NCI-H345 (cell line): ENCODE results near the gene CUTA.
A peak's percentile ranks its signal among the peaks of the same experiment; 100 is the strongest.

ENCODE experiments used
- DNase-seq: peaks from one replicate; lab custom pipeline; 2025; lab: John Stamatoyannopoulos, UW

CUTA gene

DNA sequence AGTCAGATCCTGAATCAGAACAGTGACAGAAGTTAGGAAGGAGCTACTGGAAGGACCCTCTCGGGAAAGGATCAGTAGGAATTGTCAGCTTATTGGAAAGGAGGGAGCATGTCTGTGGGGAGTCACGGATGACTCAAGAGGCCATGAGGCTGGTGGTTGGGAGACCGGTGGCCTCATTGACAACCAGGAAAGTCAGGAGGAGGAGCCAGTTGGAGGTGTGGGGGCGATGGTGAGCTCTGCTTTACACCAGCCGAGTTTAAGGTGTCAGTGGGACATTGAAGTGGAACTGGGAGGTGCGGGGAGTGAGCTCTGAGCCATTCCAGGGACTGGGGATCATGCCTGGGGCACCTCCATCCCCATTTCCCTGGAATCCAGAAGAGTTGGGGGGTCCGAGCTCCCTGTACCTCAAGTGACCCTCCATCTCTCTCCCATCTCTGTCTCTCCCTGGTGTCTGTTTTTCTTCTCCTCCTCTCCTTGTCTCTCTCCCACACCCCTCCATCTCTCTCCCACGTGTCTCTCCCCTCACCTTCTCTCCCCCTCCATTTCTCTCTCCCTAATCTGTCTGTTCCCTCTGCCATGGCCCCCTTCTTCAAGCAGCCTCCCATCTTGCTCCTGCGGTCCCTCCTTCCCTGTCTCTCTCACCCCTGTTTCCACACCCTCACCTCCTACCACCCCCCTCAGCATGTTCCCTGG, 22.2 kb upstream of the CUTA start:
- no peak for DNase-seq

DNA sequence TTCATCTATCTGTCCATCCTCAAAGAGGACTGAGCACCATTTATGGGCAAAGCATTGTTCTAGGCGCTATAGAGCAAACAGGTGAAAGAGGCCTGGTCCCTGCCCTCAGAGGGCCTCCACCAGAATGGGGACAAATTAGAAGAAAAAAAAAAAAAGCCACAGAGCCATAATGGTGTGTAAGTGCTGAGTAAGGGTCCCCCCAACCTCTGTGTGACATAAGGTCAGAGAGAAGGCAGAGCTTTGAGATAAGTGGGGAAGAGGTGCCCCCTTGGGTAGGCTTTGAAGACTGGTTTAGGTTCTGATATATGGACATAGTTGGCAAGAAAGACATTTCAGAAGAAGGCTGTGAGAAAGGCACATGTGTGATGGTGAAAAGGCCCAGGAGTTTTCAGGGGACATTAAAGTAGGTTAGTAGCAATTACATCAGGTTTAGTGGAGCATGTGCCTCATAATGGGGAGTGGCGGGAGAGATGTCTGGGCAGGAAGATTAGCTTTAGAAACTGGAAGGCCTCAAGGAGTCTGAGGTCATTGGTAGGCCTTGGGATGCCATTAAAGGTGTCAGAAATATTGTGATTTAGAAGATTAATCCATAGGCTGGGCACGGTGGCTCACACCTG, 21.2 kb upstream of the CUTA start:
- no peak for DNase-seq

GRCh38 chr6:33437666-33438065, 19.8 kb upstream of the CUTA start:
- no peak for DNase-seq

- no peak for DNase-seq
These were observed 17.1 kb upstream of the CUTA start for GRCh38 chr6:33434961-33435360.

- no peak for DNase-seq
These were observed 15.8 kb upstream of the CUTA start for GRCh38 chr6:33433544-33434191.

DNA sequence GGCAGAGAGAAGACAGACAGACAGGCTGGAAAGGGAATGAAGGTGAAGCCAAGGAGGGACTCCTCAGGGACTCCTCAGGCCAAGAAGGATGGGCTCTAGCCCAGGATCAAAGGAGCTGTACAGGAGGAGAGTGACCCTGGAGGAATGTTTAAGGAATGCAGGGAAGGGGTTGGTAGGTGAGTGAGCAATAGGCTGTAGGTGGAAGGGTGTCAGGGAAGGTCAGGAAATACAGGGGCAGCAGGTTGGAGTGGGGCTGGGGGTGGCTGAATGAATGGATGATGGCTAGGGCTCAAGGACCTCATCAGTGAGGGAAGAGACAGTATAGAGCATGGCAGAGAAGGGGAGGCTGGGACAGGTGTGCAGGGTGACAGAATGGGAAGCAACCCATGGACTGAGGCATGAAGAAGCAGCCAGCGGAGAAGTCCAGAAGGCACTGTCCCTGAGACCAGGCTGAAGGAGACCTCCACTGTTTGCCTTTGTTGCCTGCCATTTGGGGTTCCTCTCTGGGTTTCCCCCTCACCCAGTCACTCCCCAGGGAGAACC, 15.2 kb upstream of the CUTA start:
- no peak for DNase-seq

- no peak for DNase-seq
These were observed 14.6 kb upstream of the CUTA start for GRCh38 chr6:33432546-33432945.

DNA sequence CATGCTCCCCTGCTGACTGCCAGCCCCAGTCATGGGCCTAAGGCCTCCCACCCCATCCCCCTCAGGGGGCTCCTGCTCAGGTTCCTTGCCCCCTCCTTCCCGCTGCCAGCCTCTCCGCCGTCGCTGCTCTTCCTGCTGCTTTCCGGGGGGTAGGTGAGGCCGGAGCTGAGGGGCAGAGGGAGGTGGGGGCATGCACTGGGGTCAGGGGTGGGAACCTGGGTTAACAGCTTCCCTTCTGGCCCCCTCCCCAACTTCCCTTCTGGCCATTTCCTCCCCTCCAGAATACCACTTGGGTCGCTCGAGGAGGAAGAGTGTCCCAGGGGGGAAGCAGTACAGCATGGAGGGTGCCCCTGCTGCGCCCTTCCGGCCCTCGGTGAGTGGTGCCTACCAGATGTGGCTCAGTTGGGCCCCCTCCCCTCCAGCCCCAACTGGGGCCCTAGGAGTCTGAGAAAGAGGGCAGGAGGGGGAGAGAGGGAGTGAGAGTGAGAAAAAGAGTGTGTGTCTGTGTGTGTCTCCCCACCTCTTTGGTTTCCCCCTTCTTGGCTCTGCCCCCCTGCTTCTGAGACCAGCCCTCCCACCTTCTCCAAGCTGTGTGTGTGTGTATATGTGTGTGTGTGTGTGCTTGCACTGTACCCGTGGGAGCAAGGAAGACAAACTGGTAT, 14.1 kb upstream of the CUTA start:
- no peak for DNase-seq

DNA sequence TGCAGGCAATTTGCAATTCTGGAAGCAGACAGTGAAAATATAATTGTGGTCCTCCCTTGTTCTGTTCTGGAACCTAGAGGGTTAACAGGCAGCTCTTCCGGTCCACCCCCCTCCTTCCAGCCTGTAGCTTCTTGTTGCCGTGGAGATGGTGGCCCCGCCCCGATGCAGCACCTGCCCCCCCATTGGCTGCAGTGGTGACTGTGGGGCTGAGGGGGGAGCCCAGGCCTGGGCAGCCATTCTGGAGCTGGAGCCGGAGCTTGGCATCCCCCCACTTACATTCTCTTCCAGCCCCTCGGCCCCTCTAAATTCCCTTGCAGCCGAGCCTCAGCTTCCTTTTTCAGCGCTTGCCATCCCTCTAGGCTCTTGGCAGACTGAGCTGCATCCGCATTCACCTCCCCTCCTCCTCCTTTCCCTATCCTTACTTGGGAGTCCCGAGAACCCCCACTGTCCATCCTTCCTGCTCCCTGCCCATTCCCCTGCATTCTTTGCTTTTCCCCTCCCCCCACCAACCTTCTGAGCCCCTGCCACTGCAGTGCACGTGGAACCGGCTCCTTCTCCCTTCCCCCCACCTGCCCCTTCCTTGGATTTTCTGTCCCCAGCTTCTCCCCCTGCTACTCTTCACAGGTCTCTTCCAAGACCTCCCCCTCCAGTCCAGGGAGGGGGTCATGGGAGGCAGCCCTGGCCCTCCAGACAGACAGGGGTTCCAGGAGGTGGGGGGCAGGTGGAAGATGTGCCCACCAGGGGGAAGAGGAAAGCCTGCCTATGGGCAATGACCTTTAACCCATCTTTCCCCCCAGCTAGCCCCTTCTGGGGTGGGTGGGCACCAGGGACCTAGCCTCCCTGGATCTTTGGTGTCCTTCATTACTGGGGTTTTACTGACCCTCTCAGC, 13.3 kb upstream of the CUTA start:
- peak; percentile 63 for DNase-seq

GRCh38 chr6:33430334-33430733, 12.4 kb upstream of the CUTA start:
- no peak for DNase-seq

DNA sequence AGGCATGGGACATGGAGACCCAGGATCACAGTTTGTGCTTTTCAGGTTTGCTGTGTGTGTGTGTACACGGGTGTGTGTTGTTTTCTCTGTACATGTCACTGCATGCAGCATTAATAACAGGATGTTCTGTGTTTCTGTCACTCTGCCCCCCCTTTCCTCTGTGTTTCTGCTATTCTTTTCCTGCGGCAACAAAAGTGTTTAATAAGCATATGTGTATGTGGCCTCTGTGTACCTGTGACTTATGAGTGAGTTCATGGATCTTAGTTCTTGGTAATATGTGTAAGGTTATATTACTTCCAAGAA, 11.8 kb upstream of the CUTA start:
- DNase-seq = no peak

DNA sequence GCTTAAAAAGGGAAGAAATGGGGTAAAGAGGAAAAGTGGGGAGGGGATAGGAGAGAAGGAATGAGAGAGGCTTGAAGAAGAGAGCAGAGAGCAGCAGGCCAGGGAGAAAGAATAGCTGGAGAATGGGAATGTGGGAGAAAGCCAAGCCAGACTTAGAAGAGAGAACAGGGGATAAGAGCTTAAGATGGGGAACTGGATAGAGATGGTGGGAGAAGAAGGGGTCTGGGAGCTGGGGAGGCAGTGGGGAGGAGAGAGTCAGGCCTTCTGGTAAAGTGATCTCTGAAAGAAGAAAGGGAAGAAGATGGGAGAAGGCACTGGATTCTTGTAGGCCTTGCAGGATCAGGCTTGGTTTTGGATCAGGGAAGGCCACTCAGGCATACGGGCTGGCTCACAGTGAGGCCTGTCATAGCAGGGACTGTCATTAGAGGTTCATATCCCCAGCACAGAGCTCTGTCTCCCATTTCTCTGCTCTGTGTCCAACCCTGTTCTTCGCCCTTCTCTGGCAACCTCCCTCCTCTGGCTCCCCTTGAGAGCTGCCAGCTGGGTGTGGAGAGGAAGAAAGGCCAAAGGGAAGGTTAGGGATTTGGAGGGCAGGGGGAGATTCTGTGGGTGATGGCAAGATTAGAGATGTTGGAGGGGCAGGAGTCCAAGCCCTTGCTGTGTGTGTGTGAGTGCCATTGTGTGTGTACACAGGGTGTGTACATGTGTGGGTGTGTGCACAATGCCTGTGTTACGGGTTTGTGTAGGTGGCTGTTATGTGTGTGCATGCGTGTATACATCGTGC, 11.3 kb upstream of the CUTA start:
- no peak for DNase-seq

DNA sequence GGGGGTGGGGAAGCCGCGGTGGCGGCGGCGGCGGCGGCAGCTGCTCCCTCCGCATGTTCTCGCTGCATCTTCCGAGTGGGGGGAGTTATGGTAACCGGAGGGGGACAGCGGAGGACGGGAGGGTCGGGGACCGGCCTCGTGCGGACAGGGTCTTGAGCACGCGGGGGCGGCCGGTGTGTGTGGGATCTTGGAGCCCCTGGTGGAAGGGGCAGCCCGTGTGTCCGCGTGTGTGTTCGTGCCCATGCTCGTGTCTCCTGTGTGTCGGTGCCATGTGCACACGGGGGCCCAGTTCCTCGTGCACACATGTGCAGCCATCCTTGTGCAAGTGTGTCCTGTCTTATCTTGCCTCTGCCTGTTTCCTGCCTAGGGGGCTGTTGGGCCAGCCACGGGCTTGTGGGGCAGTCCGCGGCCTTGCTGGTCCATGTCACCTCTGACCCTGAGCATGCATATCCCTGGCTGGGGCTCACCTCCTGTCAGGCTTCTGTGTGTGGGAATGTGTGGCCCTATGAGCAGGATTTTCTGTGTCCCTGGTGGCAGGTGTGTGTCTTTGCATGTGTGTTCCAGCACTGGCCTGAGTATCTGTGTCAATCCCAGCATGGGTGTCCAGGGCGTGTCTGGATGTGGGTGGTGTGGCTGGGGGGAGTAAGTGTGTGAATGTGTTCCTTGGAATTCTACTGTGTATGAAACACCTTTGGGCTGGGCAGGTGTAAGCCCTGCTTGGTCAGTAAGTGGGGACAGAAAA, 10.5 kb upstream of the CUTA start:
- no peak for DNase-seq

GRCh38 chr6:33427585-33428223, 9.8 kb upstream of the CUTA start:
- peak; percentile 55 for DNase-seq

DNA sequence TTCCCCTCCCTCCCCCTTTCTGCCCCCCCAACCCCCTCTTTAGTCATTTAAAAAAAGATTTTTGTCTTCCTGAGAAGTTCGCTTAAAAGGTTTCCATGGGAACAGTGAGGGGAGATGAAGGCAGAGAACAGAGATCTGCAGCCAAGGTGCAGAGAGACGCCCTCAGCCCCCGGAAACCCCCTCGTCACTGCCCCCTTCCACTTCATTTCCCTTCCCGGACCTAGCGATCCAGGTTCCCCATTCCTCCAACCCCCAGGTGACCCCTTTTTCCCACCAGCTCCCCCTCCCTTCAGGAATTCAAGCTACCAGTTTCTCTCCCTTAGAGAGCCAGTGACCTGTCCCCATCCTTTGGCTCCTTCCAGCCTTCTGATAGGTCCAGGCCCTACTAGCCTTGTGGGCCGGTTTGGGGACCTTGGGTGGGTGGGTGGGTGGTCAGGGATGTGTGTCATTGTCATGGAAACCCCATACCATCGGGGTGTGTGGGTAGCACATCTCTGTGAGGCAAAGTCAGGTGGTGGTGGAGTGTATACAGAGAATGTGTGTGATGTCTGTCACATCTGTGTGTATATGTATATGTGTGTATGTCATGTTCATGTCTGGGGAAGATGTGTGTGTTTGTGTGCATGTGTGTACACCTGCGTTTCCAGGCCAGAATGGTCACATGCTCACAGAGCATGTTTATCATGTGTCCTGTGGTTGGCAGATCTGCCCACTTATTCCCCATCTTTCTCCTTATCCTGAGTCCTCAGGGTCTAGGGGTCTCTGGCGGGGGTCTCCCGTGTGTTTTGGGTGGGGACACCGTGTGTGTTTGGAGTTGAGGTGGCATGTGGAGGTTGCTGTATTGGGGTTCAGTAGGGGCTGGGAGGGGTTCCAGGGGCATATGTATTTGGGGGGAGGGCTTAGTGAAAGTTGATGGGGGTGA, 8.9 kb upstream of the CUTA start:
- DNase-seq = peak; percentile 23

DNA sequence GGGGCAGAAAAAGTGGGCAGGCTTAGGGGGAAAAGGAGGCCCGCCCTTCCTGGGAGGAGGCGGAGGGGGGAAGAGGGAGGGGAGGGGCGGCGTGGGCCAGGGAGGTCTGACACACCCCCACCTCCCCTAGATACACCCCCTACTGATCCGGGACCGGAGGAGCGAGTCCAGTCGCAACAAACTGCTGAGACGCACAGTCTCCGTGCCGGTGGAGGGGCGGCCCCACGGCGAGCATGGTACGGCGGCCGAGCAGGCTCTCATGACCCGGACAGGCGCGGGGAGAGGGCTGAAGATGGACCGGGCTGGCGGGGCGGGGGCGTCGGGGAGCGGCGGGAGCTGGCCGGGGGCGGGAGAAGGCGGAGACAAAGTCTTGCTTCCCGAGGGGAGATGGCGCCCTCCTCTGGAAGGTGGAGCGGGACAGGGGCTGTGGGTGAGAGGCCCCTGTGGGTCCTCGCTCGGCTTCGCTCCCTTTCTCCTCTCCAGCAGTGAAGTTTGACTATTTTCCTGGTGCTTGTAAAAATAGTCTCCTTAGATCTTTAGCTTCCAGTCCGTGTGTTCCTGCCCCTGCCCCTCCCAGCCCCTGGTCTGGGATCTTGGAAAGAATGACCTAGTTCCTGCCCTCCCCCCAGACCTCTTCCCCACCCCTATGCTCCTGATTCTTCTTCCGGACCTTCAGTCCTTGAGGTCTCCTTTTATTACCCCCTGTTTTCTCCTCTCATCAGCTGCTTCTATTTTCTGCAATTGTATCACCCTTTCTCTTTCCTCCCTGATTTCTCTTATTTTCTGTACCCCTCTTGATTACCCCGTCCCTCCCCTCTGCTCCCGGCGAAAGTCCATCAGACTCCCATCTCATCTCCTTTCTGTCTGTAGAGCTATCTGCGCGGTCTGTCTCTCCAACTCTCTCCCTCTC, 8.0 kb upstream of the CUTA start:
- DNase-seq = peak; percentile 84

DNA sequence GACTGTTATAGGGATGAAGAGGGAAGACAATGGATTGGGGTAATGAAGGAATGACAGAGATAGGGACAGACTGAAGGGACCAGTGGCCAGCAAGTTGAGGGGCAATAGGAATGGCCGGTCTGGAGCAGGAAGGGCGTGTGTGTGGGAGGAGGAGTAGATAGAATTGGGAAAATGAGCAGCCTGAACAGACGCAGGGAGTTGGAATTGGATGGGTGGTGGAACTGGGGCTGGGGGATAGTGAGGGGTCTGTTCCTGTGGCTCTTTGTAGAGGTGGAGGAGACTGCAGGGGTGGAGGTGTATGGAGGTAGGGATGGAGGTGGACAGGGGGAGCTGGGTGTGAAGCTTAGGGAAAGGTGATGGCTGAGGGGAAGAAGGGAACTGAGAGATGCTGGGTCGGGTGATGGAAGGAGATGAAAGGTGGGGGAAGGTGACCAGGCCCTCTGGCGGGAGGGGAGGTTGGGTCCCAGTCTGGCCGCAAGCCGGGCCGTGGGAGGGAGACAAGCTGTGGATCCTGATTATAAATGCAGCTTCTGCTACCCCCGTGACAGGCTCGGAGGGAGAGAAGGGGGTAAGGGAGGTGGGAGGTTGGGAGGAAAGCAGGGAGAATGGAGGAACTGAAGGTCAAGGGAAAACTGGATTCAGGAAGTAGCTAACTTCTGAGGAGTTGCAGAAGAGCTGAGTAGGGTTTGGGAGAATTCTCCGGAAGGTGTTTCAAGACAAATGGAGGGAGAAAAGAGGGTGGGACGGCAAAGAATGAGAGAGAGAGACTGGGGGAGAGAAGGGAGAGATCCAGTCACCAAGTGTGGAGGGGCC, 7.2 kb upstream of the CUTA start:
- no peak for DNase-seq
